HepG2 (cell line): ENCODE data around the gene AP5Z1. TPM values are rescaled to one million over a fixed set of nuclear protein-coding genes. Genes with fewer than 3 reads are reported as not detected.
A peak's percentile ranks its signal among the peaks of the same experiment; 100 is the strongest.

ENCODE experiments used
- ATAC-seq: fragments of 200-7000 bp; cut with Tn5 transposase; 3 replicates; pipeline ENCODE4 v1.9.1; 2020; ENCODE audit warnings: mild to moderate bottlenecking, moderate library complexity
- BruUV-seq: library from RNA; stranded (reverse); fragments of 400-500 nt; replicated peaks from 2 replicates; lab custom pipeline; 2021; lab: Mats Ljungman, UMichigan
- CTCF ChIA-PET: fragments of 300-600 bp; formaldehyde crosslinking; extraction: SDS; loops from one replicate; lab custom pipeline; 2021; ENCODE audit warnings: low total read pairs, inconsistent platforms, low intra/inter-chr PET ratio; lab: Yijun Ruan, JAX
- POLR2A ChIA-PET: fragments of 350-600 bp; sonication (Branson Sonifier 250); formaldehyde crosslinking; loops from one replicate; lab custom pipeline; 2020; ENCODE audit warnings: antibody characterized with exemption, inconsistent platforms; lab: Yijun Ruan, JAX
- DNase-seq: peaks from one replicate; pipeline ENCODE4 v3.0.0-alpha.2; 2015; ENCODE audit warnings: low spot score
- FAIRE-seq: peaks from 3 replicates; lab custom pipeline; 2011; peaks lifted over from hg19 to GRCh38; lab: Jason Lieb, UNC
- H2AFZ ChIP-seq: one replicate; pipeline ENCODE4 v1.6.1; 2011; ENCODE audit warnings: low read length, inconsistent platforms
- H3K27ac ChIP-seq: fragments of 300-600 bp; 3 replicates; pipeline ENCODE4 v1.8.0; 2011; ENCODE audit warnings: mixed run types, mild to moderate bottlenecking, mixed read lengths, low read length, inconsistent platforms; ENCODE audit not compliant: insufficient read depth; ENCODE audit errors: extremely low read length
- H3K27me3 ChIP-seq, 2 experiments: fragments of 200-600 bp in 1 of 2; 2 replicates in 1 of 2; 3 replicates in 1 of 2; pipeline versions ENCODE4 v1.6.0 to v1.8.0; 2011; ENCODE audit warnings: low read length in 2 of 2, mild to moderate bottlenecking in 2 of 2, moderate library complexity in 2 of 2, inconsistent platforms in 1 of 2; ENCODE audit not compliant: insufficient read depth in 2 of 2, control insufficient read depth in 1 of 2
- H3K36me3 ChIP-seq, 2 experiments: fragments of 200-600 bp in 1 of 2; replicated peaks in 1 of 2; 2 replicates in 1 of 2; 3 replicates in 1 of 2; pipeline versions ENCODE4 v1.5.1 to v1.8.0; 2011; ENCODE audit warnings: low read length in 2 of 2, inconsistent platforms in 1 of 2; ENCODE audit not compliant: insufficient read depth in 2 of 2, control insufficient read depth in 1 of 2
- H3K4me1 ChIP-seq: 2 replicates; pipeline ENCODE4 v1.5.1; 2012; ENCODE audit warnings: low read length, inconsistent platforms; ENCODE audit not compliant: insufficient read depth
- H3K4me2 ChIP-seq: 2 replicates; pipeline ENCODE4 v1.6.0; 2011; ENCODE audit warnings: low read depth, low read length, inconsistent platforms
- H3K4me3 ChIP-seq, 3 experiments: fragments of 200-600 bp in 1 of 3; sonication (generic), shearing (Covaris generic) in 1 of 3; replicated peaks in 1 of 3; 2 replicates each; pipeline ENCODE4 v1.5.1; 2011 to 2016; ENCODE audit warnings: low read length in 3 of 3, inconsistent platforms in 2 of 3, low read depth in 2 of 3, mild to moderate bottlenecking in 2 of 3, control low read depth in 1 of 3, mixed read lengths in 1 of 3; ENCODE audit not compliant: insufficient read depth in 1 of 3
- H3K79me2 ChIP-seq: one replicate; pipeline ENCODE4 v1.6.1; 2011; ENCODE audit warnings: low read length, inconsistent platforms; ENCODE audit not compliant: insufficient read depth
- H3K9ac ChIP-seq: 2 replicates; pipeline ENCODE4 v1.6.0; 2011; ENCODE audit warnings: mild to moderate bottlenecking, low read depth, low read length, inconsistent platforms; ENCODE audit not compliant: insufficient read depth
- H3K9me3 ChIP-seq: 2 replicates; pipeline ENCODE4 v1.5.1; 2012; ENCODE audit warnings: mild to moderate bottlenecking, low read length
- H4K20me1 ChIP-seq: 2 replicates; pipeline ENCODE4 v1.6.0; 2011; ENCODE audit warnings: inconsistent platforms, mild to moderate bottlenecking, low read length, moderate library complexity; ENCODE audit not compliant: insufficient read depth
- CCAR2 ChIP-seq: fragments of 200-400 bp; formaldehyde crosslinking; optimal IDR thresholded peaks from 2 replicates; pipeline ENCODE3; 2018; ENCODE audit warnings: low read depth, mild to moderate bottlenecking, low read length, moderate library complexity
- EP300 ChIP-seq, 3 experiments: sonication (generic) in 1 of 3; formaldehyde crosslinking in 1 of 3; IDR thresholded peaks; 2 replicates each; pipeline versions ENCODE4 v1.5.1 to v1.6.1; 2011 to 2020; ENCODE audit warnings: low read depth in 2 of 3, low read length in 2 of 3, borderline replicate concordance in 1 of 3, improper control_type of control experiment in 1 of 3, mild to moderate bottlenecking in 1 of 3, missing genetic modification reagents in 1 of 3, moderate library complexity in 1 of 3
- NFIC ChIP-seq: IDR thresholded peaks from 2 replicates; pipeline ENCODE4 v1.6.1; 2012; ENCODE audit warnings: mild to moderate bottlenecking, low read length, inconsistent platforms
- PAX8 ChIP-seq: sonication (generic); formaldehyde crosslinking; IDR thresholded peaks from 2 replicates; pipeline ENCODE4 v1.8.0; 2022; ENCODE audit warnings: mild to moderate bottlenecking, missing genetic modification reagents, borderline replicate concordance
- POGZ ChIP-seq: sonication (generic); formaldehyde crosslinking; IDR thresholded peaks from 2 replicates; pipeline ENCODE4 v1.4.0; 2020; ENCODE audit warnings: mild to moderate bottlenecking, missing genetic modification reagents
- SCMH1 ChIP-seq: sonication (generic); formaldehyde crosslinking; IDR thresholded peaks from 2 replicates; pipeline ENCODE4 v1.9.0; 2021; ENCODE audit warnings: missing genetic modification reagents, mild to moderate bottlenecking, borderline replicate concordance
- ZNF232 ChIP-seq: sonication (generic); formaldehyde crosslinking; IDR thresholded peaks from 2 replicates; pipeline ENCODE4 v1.4.0; 2020; ENCODE audit warnings: missing genetic modification reagents, borderline replicate concordance
- ZNF326 ChIP-seq: sonication (generic); formaldehyde crosslinking; IDR thresholded peaks from 2 replicates; pipeline ENCODE4 v1.4.0; 2020; ENCODE audit warnings: missing genetic modification reagents, borderline replicate concordance
- ZNF335 ChIP-seq: sonication (generic); formaldehyde crosslinking; IDR thresholded peaks from 2 replicates; pipeline ENCODE4 v1.4.0; 2020; ENCODE audit warnings: missing genetic modification reagents
- ZNF644 ChIP-seq: IDR thresholded peaks from 2 replicates; pipeline ENCODE4 v1.6.1; 2016; ENCODE audit warnings: low read depth
- ZNF768 ChIP-seq: sonication (generic); formaldehyde crosslinking; IDR thresholded peaks from 2 replicates; pipeline ENCODE4 v1.4.0; 2020; ENCODE audit warnings: missing genetic modification reagents
- WGBS: methylation state at CpG from one replicate; pipeline ENCODE4 v1.1.6; 2017; ENCODE audit warnings: low lambda C conversion rate; 5-methylcytosine and 5-hydroxymethylcytosine counted together
- in situ Hi-C: cut with HindIII; loops from 2 replicates; pipeline ENCODE4 v1.10.0; 2017; ENCODE audit warnings: low pct_unique_long_range_greater_than_20kb; ENCODE audit not compliant: extremely low pct_ligation_motif_present
- intact Hi-C: fragments of 100-400 bp; cut with micrococcal nuclease; formaldehyde crosslinking; loops from one replicate; pipeline ENCODE4 v1.10.0; 2022; ENCODE audit not compliant: unreplicated experiment
- polyA plus RNA-seq, 8 experiments: library from polyadenylated mRNA; depleted of rRNA in 3 of 8; stranded (reverse) in 7 of 8; unstranded in 1 of 8; fragments of >200 nt; fragmentation: Illumina TruSeq in 4 of 8; extraction: Trizol in 4 of 8; gene quantifications; 2 replicates each; pipeline versions ENCODE4 v1.2.1 to v1.2.3, GENCODE V29; 2011 to 2016; ENCODE audit warnings: low read depth in 4 of 8, missing spikeins in 1 of 8, mixed read lengths in 1 of 8; ENCODE audit not compliant: insufficient read depth in 1 of 8
- total RNA-seq, 5 experiments: library from RNA; depleted of rRNA; stranded (reverse); fragments of >200 nt; fragmentation: Illumina TruSeq; extraction: Trizol; gene quantifications; 2 replicates each; pipeline ENCODE4 v1.2.3, GENCODE V29; 2016; ENCODE audit warnings: low read depth in 1 of 5
- TF ChIP-seq, protein P1 (sequence below): sonication (generic); formaldehyde crosslinking; IDR thresholded peaks from 2 replicates; pipeline ENCODE4 v1.8.1; 2023; ENCODE audit warnings: mild to moderate bottlenecking, moderate library complexity, missing genetic modification reagents
- TF ChIP-seq, protein P2 (sequence below): IDR thresholded peaks from 2 replicates; pipeline ENCODE4 v1.6.1; 2016; ENCODE audit warnings: missing genetic modification reagents, missing compliant biosample characterization
- TF ChIP-seq, protein P3 (sequence below): IDR thresholded peaks from 2 replicates; pipeline ENCODE4 v1.4.0; 2020; ENCODE audit warnings: mild to moderate bottlenecking, missing genetic modification reagents

The AP5Z1 gene
- total and polyA plus RNA-seq, 2 of the 13 experiments (the other 11 are each of a cell fraction or from before 2014, with no cell fraction given) = 9.3 to 15.1 TPM

DNA sequence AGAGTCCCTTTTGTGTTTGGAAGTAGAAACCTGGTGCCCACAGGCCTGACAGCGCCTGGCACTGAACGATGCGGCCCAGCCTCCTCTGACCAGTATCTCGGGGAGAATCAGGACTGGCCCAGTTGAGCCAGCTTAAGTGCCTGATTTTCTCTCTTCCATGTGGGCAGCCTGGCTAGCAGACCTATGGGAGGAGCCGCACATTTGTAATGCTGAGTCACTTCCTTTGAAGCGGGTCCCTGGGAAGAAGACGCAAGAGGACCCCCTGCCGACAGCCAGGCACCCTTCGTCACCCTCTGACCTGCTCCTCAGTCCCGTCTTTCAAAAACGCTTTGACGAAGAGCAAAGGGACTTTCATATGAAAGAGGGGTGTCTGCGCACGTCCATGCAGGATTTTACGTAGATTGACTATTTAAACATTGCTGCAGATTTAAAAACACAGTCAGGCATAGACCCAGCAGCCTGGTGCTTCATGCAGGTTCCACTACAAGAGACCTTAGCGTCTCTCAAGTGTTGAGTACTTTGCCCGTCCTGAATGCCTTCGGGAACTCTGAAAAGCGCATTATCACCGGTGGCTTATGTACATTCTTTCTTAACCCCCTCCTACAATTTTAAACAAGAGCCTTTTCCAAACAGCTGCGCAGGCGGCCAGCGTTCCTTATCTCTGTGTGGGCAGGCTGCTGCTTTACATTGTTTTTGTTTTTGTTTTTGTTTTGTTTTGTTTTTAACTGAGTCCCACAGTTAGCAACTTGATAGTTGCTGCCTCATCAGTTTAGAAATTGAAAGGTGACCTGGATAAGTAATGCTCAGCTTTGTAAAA, 36.5 kb upstream of the AP5Z1 start (continued):
- TF ChIP-seq, protein P1, sequence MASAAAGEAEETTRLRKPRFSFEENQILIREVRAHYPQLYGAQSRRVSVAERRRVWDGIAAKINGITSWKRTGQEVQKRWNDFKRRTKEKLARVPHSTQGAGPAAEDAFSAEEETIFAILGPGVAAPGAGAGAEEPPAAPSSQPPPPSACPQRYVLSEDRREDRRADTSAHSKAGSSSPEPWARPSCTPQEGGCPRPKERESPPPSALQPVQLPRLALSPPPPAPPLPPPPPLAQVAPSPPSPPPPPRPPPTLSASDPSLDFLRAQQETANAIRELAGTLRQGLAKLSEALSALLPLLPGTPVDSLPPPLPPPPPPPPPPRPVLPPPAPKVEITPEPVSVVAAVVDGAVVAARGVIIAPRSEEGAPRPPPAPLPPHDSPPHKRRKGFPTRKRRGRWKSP = peak; percentile 62
- TF ChIP-seq ZNF768 (CRISPR knock-in tag) (peak; percentile 16; the same call in 1 of the 2 replicates), EP300 (IDR thresholded peaks at IDR 0.05; ENCODE audit: low read depth in 2 of 2, low read length in 2 of 2) (0 out of 4 replicates have a peak, but pooled peaks of 1 of the 2 experiments have one; percentile 8), EP300 (CRISPR knock-in tag; IDR thresholded peaks at IDR 0.05; ENCODE audit: borderline replicate concordance) (peak; percentile 40; the same call in 1 of the 2 replicates), NFIC (no peak)
- TF ChIP-seq, protein P2, sequence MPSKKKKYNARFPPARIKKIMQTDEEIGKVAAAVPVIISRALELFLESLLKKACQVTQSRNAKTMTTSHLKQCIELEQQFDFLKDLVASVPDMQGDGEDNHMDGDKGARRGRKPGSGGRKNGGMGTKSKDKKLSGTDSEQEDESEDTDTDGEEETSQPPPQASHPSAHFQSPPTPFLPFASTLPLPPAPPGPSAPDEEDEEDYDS (CRISPR knock-in tag) = no peak; the same call in 1 of the 2 replicates
- TF ChIP-seq, all 625 proteins: peak for 69

DNA sequence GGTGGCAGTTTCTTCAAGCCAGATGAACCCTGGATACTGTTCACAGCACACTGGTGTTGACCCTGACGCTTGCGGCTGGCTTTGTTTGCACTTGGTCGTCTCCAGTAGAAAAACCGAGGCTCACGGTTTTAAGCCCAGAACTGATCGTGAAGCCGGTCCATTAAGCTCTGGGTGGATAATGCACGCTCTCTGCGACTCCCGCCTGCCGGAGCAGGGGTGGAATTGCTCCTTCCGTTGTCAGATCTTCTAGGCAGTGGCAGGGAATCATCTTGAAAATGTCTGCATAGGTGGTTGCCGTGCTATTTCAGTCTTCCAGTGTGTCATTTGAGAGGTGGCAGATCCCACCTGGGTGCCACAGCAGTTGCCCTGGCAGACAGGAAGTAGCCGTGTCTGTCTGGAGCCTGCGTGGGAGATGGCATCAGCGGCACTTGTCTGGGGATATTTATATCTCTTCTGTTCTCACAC, 35.9 kb upstream of the AP5Z1 start:
- Histone ChIP-seq H3K4me3 (peak overlapping the region; percentile 27 to 56 (median 36); a peak in 4 of 6 replicates), H3K4me1 (peaks cover 70% of the 10 kb centered on the region)
- TF ChIP-seq ZNF335 (CRISPR knock-in tag) (no peak), PAX8 (no peak), ZNF644 (CRISPR knock-in tag) (no peak), ZNF326 (CRISPR knock-in tag) (0 out of 2 replicates have a peak, but pooled peaks have one; percentile 27), POGZ (CRISPR knock-in tag) (no peak; the same call in 1 of the 2 replicates), SCMH1 (no peak), CCAR2 (no peak), ZNF232 (no peak)
- TF ChIP-seq, protein P3, sequence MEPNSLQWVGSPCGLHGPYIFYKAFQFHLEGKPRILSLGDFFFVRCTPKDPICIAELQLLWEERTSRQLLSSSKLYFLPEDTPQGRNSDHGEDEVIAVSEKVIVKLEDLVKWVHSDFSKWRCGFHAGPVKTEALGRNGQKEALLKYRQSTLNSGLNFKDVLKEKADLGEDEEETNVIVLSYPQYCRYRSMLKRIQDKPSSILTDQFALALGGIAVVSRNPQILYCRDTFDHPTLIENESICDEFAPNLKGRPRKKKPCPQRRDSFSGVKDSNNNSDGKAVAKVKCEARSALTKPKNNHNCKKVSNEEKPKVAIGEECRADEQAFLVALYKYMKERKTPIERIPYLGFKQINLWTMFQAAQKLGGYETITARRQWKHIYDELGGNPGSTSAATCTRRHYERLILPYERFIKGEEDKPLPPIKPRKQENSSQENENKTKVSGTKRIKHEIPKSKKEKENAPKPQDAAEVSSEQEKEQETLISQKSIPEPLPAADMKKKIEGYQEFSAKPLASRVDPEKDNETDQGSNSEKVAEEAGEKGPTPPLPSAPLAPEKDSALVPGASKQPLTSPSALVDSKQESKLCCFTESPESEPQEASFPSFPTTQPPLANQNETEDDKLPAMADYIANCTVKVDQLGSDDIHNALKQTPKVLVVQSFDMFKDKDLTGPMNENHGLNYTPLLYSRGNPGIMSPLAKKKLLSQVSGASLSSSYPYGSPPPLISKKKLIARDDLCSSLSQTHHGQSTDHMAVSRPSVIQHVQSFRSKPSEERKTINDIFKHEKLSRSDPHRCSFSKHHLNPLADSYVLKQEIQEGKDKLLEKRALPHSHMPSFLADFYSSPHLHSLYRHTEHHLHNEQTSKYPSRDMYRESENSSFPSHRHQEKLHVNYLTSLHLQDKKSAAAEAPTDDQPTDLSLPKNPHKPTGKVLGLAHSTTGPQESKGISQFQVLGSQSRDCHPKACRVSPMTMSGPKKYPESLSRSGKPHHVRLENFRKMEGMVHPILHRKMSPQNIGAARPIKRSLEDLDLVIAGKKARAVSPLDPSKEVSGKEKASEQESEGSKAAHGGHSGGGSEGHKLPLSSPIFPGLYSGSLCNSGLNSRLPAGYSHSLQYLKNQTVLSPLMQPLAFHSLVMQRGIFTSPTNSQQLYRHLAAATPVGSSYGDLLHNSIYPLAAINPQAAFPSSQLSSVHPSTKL (CRISPR knock-in tag) = 0 out of 2 replicates have a peak, but pooled peaks have one; percentile 47

More for the DNA sequence above, 35.9 kb upstream of the AP5Z1 start:
- Histone ChIP-seq H3K9me3 (no peaks in the 10 kb centered on the region), H2AFZ (no peak overlapping the region), H3K9ac (peak overlapping the region; percentile 53), H3K36me3 (peaks cover 14 to 30% of the 10 kb centered on the region in 2 experiments), H3K27me3 (no peaks in the 10 kb centered on the region), H3K79me2 (peaks cover 38% of the 10 kb centered on the region), H3K27ac (peak overlapping the region; percentile 83), H4K20me1 (peaks cover 4% of the 10 kb centered on the region; the same call in 1 of the 2 replicates), H3K4me2 (peak overlapping the region; percentile 69)
- 1% methylated on average over 10 of the region's 16 CpGs for WGBS
- ChIA-PET CTCF (no interaction called here), POLR2A (interaction anchor here (1.2 to 2.2 kb wide), 3 partner anchors 15 to 56 kb away, joined by 3 to 11 read pairs (median 10); partner anchors contain the start of gene AP5Z1)
- in situ Hi-C loops = no loop called here
- no TSS peak for BruUV-seq
- FAIRE-seq = peak; percentile 87
- ATAC-seq = peak; percentile 78
- intact Hi-C loops = loop anchor here (2.0 to 5.0 kb wide), 2 partner anchors 27 to 57 kb away; partner anchors contain the start of gene FOXK1
- peak; percentile 84 for DNase-seq
